ENCODE data around the gene EFCAB11. TPM values are rescaled to one million over a fixed set of nuclear protein-coding genes. Genes with fewer than 3 reads are reported as not detected.

EFCAB11 gene
- polyA plus RNA-seq, 3 donors: 2.0 to 4.3 (median 2.1) TPM

DNA sequence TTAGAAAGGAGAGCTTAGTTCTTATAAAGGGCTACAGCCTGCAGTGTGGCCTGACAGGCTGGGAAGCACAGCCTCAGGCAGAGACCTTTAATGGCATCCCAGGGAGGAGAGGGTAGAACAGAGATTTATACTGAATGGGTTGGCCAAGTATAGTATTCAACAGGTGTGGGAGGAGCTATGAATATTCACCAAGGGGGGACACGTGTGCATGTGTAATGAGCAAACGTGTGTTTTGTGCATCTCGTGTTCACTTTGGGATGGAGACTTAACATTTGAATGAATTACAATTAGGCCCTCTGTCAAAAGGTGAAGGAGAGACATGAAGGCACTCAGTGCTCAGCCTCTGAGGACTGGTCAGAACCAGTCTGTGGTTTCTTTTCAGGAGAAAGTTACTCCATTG is 6.4 kb upstream of the EFCAB11 start:
- Histone ChIP-seq H2AFZ (ENCODE audit: insufficient read depth, low read depth, low read length, poor library complexity, severe bottlenecking) (no peak overlapping the region), H3K9me3 (replicated peaks in 1 of 2; ENCODE audit: control insufficient read depth in 1 of 2, insufficient read depth in 1 of 2, low read length in 2 of 2) (peaks cover 0 to 4% of the 10 kb centered on the region in 2 donors), H3K79me2 (ENCODE audit: insufficient read depth, low read length) (peaks cover 61% of the 10 kb centered on the region), H3K27me3 (ENCODE audit: control insufficient read depth in 2 of 2, insufficient read depth in 2 of 2, low read length in 2 of 2) (no peaks in the 10 kb centered on the region), H3K27ac (ENCODE audit: low read depth in 1 of 2, low read length in 2 of 2) (no peak overlapping the region), H3K36me3 (replicated peaks in 1 of 2; ENCODE audit: control insufficient read depth in 1 of 2, insufficient read depth in 2 of 2, low read length in 2 of 2) (peaks cover 23 to 45% of the 10 kb centered on the region in 2 donors), H3K9ac (ENCODE audit: insufficient read depth, low read length, poor library complexity, severe bottlenecking) (no peak overlapping the region), H4K20me1 (ENCODE audit: insufficient read depth, low read length) (no peaks in the 10 kb centered on the region), H3K4me2 (replicated peaks; ENCODE audit: extremely low read depth, low read length, poor library complexity, severe bottlenecking) (no peak overlapping the region), H3K4me3 (replicated peaks in 1 of 3; ENCODE audit: low read depth in 2 of 3, low read length in 3 of 3) (no peak overlapping the region), H3K4me1 (ENCODE audit: control insufficient read depth in 1 of 2, insufficient read depth in 2 of 2, low read length in 2 of 2) (peaks cover 10 to 14% of the 10 kb centered on the region in 2 donors)
- TF ChIP-seq, protein P1, sequence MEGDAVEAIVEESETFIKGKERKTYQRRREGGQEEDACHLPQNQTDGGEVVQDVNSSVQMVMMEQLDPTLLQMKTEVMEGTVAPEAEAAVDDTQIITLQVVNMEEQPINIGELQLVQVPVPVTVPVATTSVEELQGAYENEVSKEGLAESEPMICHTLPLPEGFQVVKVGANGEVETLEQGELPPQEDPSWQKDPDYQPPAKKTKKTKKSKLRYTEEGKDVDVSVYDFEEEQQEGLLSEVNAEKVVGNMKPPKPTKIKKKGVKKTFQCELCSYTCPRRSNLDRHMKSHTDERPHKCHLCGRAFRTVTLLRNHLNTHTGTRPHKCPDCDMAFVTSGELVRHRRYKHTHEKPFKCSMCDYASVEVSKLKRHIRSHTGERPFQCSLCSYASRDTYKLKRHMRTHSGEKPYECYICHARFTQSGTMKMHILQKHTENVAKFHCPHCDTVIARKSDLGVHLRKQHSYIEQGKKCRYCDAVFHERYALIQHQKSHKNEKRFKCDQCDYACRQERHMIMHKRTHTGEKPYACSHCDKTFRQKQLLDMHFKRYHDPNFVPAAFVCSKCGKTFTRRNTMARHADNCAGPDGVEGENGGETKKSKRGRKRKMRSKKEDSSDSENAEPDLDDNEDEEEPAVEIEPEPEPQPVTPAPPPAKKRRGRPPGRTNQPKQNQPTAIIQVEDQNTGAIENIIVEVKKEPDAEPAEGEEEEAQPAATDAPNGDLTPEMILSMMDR (IDR thresholded peaks at IDR 0.05): no peak
- peaks cover 0 to 7% (median 0%) of the 10 kb centered on the region in 7 donors for H3K9me3 Mint-ChIP-seq
- peaks cover 38 to 42% of the 10 kb centered on the region in 2 donors for H3K36me3 Mint-ChIP-seq
- 84% methylated on average over 3 of the region's 3 CpGs for WGBS (ENCODE audit: insufficient coverage)
- intact Hi-C loops (cut with micrococcal nuclease): no loop called here
- DNase-seq: no peak
- no peak overlapping the region for H3K4me3 Mint-ChIP-seq
- peaks cover 21% of the 10 kb centered on the region for H3K4me1 Mint-ChIP-seq
- peaks cover 0 to 4% (median 0%) of the 10 kb centered on the region in 3 donors for H3K27me3 Mint-ChIP-seq (ENCODE audit: low read depth in 3 of 3)
- peak overlapping the region in 1 of 7 donors; percentile 76 for H3K27ac Mint-ChIP-seq

DNA sequence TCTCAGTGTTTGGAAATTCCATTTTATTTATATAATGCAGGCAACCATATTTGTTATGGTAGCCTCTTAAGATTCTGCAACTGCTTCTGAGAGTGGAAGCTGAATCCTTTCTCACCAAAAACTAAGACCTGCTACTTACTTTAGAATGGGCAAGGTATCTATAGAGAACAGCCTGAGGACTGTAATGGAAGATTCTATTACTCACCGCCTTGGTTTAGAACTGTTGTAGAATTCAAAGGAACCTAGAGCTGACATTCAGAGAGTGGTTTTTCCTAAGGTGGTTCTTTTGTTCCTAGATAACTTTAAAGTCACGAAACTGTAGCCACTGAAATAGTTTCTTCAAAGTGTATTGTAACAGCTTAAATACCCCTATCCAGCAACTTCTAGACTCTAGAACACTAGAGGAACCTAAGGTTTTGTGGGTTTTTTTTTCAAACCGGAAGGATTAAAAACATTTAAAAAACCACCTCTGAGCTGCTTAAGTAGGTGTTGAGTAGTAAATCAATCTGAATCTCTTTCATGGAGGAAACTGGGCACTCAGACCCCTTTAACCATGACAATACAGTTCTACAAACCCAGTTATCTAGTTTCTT is 5.4 kb upstream of the EFCAB11 start:
- no peaks in the 10 kb centered on the region for H3K27me3 ChIP-seq (ENCODE audit: control insufficient read depth in 2 of 2, insufficient read depth in 2 of 2, low read length in 2 of 2)
- H3K4me1 ChIP-seq (ENCODE audit: control insufficient read depth in 1 of 2, insufficient read depth in 2 of 2, low read length in 2 of 2): peaks cover 10 to 14% of the 10 kb centered on the region in 2 donors
- Mint-ChIP-seq H3K27ac (no peak overlapping the region), H3K9me3 (peaks cover 0 to 7% (median 0%) of the 10 kb centered on the region in 7 donors), H3K4me3 (no peak overlapping the region), H3K4me1 (peaks cover 23% of the 10 kb centered on the region), H3K27me3 (ENCODE audit: low read depth in 3 of 3) (peaks cover 0 to 4% (median 0%) of the 10 kb centered on the region in 3 donors), H3K36me3 (peaks cover 32 to 33% of the 10 kb centered on the region in 2 donors)
- peaks cover 19 to 36% of the 10 kb centered on the region in 2 donors for H3K36me3 ChIP-seq (replicated peaks in 1 of 2; ENCODE audit: control insufficient read depth in 1 of 2, insufficient read depth in 2 of 2, low read length in 2 of 2)
- no CpG with 5 or more reads among the region's 3 CpGs for WGBS (ENCODE audit: insufficient coverage)
- no peak overlapping the region for H3K9ac ChIP-seq (ENCODE audit: insufficient read depth, low read length, poor library complexity, severe bottlenecking)
- H2AFZ ChIP-seq (ENCODE audit: insufficient read depth, low read depth, low read length, poor library complexity, severe bottlenecking): no peak overlapping the region
- H4K20me1 ChIP-seq (ENCODE audit: insufficient read depth, low read length): no peaks in the 10 kb centered on the region
- no peak for DNase-seq
- no peak overlapping the region for H3K4me2 ChIP-seq (replicated peaks; ENCODE audit: extremely low read depth, low read length, poor library complexity, severe bottlenecking)
- intact Hi-C loops (cut with micrococcal nuclease): loop anchor here (10.0 kb wide), 6 partner anchors 105 to 1105 kb away; partner anchors contain the start of genes PSMC1 (in 2 of the 2), FOXN3 (in 1 of the 2), KCNK13 (in 1 of the 2) and RPS6KA5 (in 1 of the 2)
- H3K79me2 ChIP-seq (ENCODE audit: insufficient read depth, low read length): peaks cover 61% of the 10 kb centered on the region
- TF ChIP-seq, protein P1 (IDR thresholded peaks at IDR 0.05): no peak
- peaks cover 0 to 4% of the 10 kb centered on the region in 2 donors for H3K9me3 ChIP-seq (replicated peaks in 1 of 2; ENCODE audit: control insufficient read depth in 1 of 2, insufficient read depth in 1 of 2, low read length in 2 of 2)
- no peak overlapping the region for H3K4me3 ChIP-seq (replicated peaks in 1 of 3; ENCODE audit: low read depth in 2 of 3, low read length in 3 of 3)
- no peak overlapping the region for H3K27ac ChIP-seq (ENCODE audit: low read depth in 1 of 2, low read length in 2 of 2)
